COR-L47 (cell line): Measurements from ENCODE around the gene KIF13A.
"Not testable (repeated sequence)": the region's sequence is repeated elsewhere in the genome, so short reads cannot be mapped to it uniquely, and the experiment has no call there.

Experiments
- DNase-seq: peaks from one replicate; lab custom pipeline; 2025; lab: John Stamatoyannopoulos, UW

KIF13A gene

DNA sequence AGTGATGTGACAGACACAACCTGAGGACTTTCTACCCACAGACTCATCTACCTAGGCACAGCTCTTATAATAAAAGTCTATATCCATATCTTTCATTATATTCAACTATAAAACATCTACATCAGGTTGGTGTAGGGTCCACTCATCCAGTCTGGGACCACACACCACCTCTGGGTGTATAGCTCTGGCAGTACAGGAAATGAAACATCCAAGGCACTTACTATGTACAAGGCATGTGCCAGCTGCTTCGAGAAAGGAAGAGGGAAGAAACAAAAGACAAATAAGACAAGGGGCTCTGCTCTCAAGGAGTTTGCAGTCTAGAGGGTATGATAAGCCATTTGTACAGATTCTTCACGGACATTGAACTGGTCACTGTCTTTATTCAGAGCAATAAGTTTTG is 18.6 kb downstream of the KIF13A start:
- no peak for DNase-seq

DNA sequence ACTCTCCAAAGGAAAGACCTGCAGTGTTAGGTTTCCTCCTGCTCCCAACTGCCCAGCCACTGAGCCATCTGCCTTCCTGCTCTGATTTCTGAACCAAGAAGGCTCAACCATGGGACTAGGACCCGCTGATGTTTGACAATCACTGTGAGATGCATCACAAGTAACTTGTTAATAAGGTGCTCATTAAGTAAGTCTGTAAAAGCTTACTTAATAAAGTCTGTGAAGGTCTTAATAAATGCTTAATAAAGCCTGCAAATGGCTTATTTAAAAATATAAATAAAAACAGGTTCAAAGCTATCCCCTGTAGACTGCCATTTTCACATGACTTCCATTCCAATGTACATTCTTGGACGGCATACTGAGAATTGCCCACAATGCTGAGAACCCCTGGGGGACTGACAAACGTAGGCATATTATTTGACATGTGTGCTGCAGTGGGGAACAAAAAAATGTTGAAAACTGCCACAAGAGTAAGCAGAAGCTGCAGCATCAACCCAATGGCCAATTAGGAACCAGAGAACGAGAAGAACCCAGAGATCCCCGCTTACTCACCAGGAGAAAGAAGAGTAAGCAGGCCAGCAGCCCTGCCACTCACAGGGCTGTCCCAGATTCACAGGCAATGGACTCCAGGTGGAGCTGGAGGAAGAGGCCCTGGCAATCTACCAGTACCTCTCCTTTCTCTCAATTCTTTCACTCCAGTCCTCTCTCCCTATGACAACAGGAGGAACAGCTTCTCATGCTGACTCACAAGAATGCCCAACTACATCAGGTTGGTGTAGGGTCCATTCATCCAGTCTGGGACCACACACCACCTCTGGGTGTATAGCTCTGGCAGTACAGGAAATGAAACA is 19.5 kb downstream of the KIF13A start:
- no peak for DNase-seq

- DNase-seq = no peak
Measured at GRCh38 chr6:17966451-17966850, 21.0 kb downstream of the KIF13A start.

DNA sequence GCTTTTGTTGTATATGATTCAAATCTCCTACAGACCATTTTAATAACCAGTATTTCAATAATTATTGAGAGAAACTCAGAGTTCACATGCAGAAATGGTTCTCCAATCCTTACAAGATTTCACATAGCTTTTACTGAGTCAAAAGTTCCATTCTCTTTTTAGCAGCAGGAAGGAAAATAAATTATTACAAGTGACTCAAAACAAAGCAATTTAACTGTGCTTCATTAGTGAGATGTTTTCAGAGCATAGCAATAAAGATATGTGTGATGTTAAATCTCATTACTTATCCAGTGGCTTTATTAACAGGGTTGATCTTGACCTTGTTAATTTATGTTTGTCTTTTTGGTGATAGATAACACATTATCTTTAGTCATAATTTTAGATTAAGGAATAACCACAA is 22.0 kb downstream of the KIF13A start:
- no peak for DNase-seq

DNA sequence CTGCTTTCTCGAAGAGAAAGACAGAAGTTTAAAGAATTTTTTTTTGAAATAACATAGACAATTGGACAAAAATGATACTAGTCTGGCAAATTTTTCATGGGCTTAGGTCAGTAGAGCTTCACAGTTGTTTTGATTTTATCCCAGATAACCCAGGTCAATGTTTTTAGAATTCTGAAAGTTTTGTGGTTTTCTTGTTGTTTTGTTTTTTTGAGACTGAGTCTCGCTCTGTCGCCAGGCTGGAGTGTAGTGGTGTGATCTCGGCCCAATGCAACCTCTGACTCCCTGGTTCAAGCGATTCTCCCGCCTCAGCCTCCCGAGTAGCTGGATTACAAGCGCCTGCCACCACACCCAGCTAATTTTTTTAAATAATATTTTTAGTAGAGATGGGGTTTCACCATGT is 22.8 kb downstream of the KIF13A start:
- no peak for DNase-seq

- DNase-seq = no peak
Measured at GRCh38 chr6:17962436-17963031, 24.9 kb downstream of the KIF13A start.

DNA sequence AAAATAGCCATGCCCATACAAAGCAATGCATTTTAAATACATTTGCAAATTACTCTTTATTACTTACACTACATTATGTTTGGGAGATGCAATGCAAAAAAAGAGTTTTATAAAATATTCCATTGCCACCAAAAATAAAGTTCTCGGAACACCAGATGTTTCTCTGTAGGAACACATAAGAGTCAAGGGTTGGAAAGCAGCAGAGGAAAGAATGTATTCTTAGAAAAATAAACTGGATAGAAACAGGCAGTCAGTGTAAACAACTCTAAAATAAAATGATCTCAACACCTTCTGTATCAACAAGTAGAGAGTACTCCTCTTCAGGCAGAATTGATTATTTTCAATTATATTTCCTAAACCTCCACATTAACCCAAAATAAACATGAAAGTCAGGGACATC is 28.1 kb downstream of the KIF13A start:
- DNase-seq = no peak

GRCh38 chr6:17957904-17958620 is 29.4 kb downstream of the KIF13A start:
- DNase-seq = no peak

DNA sequence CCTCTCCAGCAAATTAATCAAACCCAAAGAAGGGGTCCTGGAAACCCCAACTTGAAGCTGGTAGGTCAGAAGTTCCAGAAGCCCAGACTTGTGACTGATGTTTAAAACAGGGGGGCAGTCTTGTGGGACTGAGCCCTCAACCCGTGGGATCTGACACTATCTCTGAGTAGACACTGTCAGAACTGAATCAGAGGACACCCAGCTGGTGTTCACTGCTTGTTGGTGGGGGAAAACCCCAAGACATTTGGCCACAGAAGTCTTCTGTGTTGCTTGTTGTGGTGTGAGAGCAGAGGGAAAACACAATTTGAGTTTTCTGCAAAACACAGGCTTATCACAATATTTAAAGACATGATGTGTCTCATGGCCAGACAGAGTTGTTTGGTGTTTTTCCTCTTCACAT is 29.9 kb downstream of the KIF13A start:
- DNase-seq = no peak

DNA sequence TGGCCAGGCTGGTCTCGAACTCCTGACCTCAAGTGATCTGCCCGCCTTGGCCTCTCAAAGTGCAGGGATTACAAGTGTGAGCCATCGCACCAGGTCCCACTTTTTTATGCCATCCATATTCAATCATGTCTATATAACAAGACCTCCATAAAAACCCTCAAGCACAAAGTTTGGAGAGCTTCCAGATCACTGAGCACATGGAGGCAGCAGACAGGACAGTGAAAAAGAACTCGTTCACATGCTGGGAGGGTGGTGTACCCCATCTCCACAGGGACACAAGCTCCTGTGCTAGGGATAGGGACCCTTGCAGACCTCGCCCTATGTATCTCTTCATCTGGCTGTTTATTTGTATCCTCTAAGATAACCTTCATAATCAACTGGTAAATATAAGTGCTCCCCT is 30.3 kb downstream of the KIF13A start:
- DNase-seq = no peak

DNA sequence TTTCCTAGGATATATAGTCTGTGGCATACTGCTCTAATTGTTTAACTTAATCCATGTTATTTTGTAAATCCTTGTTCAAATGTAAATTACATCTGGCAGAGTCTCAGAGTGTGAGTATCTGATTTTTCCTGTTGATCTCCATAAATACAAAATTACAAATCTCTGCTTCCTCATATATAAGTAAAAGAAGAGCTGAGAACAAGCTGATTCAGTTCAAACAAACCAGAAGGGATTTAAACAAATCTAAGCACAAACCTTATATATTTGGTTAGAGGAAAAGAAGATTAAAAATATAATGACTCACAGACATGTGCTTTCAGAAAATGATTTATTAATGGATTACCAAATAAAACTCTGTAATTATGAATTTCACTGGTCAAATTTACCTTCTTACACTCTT is 37.3 kb downstream of the KIF13A start:
- no peak for DNase-seq

DNA sequence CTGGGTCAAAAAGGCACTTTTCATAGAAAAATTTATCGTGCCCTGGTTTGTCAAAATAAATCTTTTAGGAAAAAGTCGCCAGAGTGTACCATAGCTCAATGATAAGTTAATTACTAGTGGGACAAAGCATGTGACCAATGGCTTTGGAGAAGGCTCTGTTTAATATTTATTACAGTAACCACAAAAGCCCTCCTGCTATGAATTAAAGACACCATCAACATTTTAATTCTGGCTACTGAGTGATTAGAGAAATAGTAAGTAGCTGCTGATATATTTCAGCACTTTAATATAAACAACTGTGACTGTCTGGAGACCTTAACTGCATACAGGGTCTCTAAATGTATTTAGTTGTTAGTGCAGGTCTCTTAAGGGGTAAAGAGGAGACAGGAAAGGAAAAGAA is 38.3 kb downstream of the KIF13A start:
- no peak for DNase-seq

GRCh38 chr6:17948725-17949124 is 38.7 kb downstream of the KIF13A start:
- DNase-seq = no peak

- not testable (repeated sequence) for DNase-seq
Measured at GRCh38 chr6:17947574-17947973, 39.9 kb downstream of the KIF13A start.

- DNase-seq = no peak
Measured at GRCh38 chr6:17945575-17945974, 41.9 kb downstream of the KIF13A start.

GRCh38 chr6:17945111-17945510 is 42.3 kb downstream of the KIF13A start:
- no peak for DNase-seq

DNA sequence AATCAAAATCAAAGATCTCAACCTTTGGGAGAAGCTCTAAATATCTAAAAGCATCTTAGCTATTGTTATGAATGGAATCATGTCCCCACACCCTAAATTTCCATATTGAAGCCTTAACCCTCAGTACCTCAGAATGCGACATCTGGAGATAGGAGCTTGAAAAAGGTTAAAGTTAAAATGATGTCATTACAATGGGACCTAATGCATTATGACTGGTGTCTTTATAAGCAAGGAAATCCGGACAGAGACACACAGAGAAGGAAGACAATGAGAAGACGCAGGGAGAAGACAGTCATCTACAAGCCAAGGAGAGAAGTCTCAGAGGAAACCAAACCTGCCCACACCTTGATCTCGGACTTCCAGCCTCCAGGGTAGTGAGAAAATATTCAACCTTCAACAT is 46.1 kb downstream of the KIF13A start:
- no peak for DNase-seq

DNA sequence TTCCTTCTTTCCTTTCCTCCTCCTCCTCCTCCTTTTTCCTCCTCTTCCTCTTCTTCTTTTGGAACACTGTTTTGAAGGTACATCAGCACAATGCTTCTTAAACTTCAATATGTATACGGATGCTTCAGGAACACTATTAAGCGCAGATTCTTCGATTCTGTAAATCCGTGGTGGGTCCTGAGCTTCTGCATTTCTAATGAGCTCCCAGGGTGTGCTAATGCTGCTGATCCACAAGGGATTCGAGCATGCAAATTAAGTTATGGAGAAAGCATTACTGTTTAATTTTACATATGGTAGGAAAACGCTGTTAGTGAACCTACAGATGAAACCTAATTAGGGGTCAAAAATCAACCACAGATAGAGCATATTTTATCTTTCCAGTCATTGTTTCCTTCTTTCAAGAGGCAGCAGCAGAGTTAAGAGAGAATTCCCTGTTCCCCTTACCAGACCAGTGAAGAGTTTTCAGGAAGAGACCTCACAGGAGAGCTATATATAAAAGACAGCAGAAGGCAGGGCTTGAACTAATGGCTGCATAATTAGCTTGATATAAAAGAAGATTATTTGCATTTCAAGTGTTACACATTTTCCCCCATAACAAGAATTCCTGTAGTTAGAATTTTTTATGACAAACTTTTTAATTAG is 47.2 kb downstream of the KIF13A start:
- DNase-seq = no peak

DNA sequence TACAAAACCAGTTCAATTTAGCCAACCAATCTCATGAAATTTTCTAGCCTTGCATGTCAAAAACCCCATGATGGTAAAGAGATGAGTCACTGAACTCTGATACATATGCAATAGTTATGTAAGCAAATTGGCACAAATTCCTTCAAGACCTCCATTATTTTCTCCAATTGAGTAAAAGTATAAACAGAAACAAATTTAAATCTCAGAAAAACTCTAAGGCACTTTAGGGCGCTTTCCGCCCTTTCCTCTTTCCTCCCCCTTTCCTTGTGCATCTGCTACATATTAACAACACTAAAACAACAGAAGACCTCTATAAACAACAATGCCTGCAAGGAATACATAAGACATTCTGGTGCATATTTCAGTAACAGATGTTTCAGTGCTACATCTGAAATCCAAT is 48.5 kb downstream of the KIF13A start:
- DNase-seq = no peak

GRCh38 chr6:17935188-17936149 is 52.0 kb downstream of the KIF13A start:
- no peak for DNase-seq

- DNase-seq = no peak
Measured at GRCh38 chr6:17933716-17934115, 53.7 kb downstream of the KIF13A start.
